Caco-2 (cell line): ENCODE results near the gene CALCOCO2. TPM values are rescaled to one million over a fixed set of nuclear protein-coding genes. Genes with fewer than 3 reads are reported as not detected.

Experiments
- Bru-seq: library from RNA; stranded (reverse); fragments of 400-500 nt; gene quantifications from one replicate; lab custom pipeline; 2021; lab: Mats Ljungman, UMichigan
- BruChase-seq, 2 experiments: library from RNA; stranded (reverse); fragments of 400-500 nt; gene quantifications; one replicate each; lab custom pipeline; 2021; lab: Mats Ljungman, UMichigan
- BruUV-seq: library from RNA; stranded (reverse); fragments of 400-500 nt; replicated peaks from 2 replicates; lab custom pipeline; 2021; lab: Mats Ljungman, UMichigan
- CTCF ChIA-PET: fragments of 300-600 bp; sonication (Branson Sonifier 250); formaldehyde crosslinking; loops from one replicate; lab custom pipeline; 2022; ENCODE audit warnings: antibody characterized with exemption; lab: Charles Lee
- POLR2A ChIA-PET: fragments of 300-600 bp; sonication (Branson Sonifier 250); formaldehyde crosslinking; loops from one replicate; lab custom pipeline; 2022; ENCODE audit warnings: antibody characterized with exemption; lab: Charles Lee
- DNase-seq, 2 experiments: peaks; one replicate each; pipeline versions ENCODE4 v3.0.0 to v3.0.0-alpha.2; 2020 to 2022
- H3K27me3 ChIP-seq: replicated peaks from 2 replicates; pipeline ENCODE4 v1.6.0; 2011; ENCODE audit warnings: low read length; ENCODE audit not compliant: control insufficient read depth, insufficient read depth
- H3K36me3 ChIP-seq: 2 replicates; pipeline ENCODE4 v1.5.1; 2011; ENCODE audit warnings: low read length; ENCODE audit not compliant: control insufficient read depth, insufficient read depth
- H3K4me1 ChIP-seq: fragments of 250-450 bp; sonication (Bioruptor Pico); 2 replicates; pipeline ENCODE4 v1.5.1; 2020; ENCODE audit warnings: mild to moderate bottlenecking
- H3K4me3 ChIP-seq: 2 replicates; pipeline ENCODE4 v1.5.1; 2011; ENCODE audit warnings: low read depth, mild to moderate bottlenecking, control low read depth, low read length
- H3K9me3 ChIP-seq: fragments of 250-450 bp; sonication (Bioruptor Pico); 2 replicates; pipeline ENCODE4 v1.5.1; 2020; ENCODE audit warnings: mild to moderate bottlenecking, moderate library complexity
- H3K27ac Mint-ChIP-seq: one replicate; pipeline ENCODE4 v1.8.0; 2022; ENCODE audit warnings: mixed read lengths; ENCODE audit not compliant: unreplicated experiment
- H3K27me3 Mint-ChIP-seq: one replicate; pipeline ENCODE4 v1.8.0; 2022; ENCODE audit warnings: mixed read lengths; ENCODE audit not compliant: insufficient read depth, unreplicated experiment
- H3K36me3 Mint-ChIP-seq: one replicate; pipeline ENCODE4 v1.8.0; 2022; ENCODE audit warnings: mild to moderate bottlenecking, mixed read lengths; ENCODE audit not compliant: insufficient read depth, unreplicated experiment
- H3K4me1 Mint-ChIP-seq: one replicate; pipeline ENCODE4 v1.8.0; 2022; ENCODE audit warnings: low read depth, mixed read lengths; ENCODE audit not compliant: unreplicated experiment
- H3K4me3 Mint-ChIP-seq: one replicate; pipeline ENCODE4 v1.8.0; 2022; ENCODE audit warnings: mild to moderate bottlenecking, moderate library complexity, mixed read lengths; ENCODE audit not compliant: unreplicated experiment
- H3K9me3 Mint-ChIP-seq: one replicate; pipeline ENCODE4 v1.8.0; 2022; ENCODE audit warnings: mixed read lengths; ENCODE audit not compliant: unreplicated experiment
- CTCF ChIP-seq, 2 experiments: fragments of 200-600 bp in 1 of 2; IDR thresholded peaks; 1 replicate in 1 of 2; 2 replicates in 1 of 2; pipeline versions ENCODE4 v1.5.1 to v1.8.0; 2011 to 2022; ENCODE audit warnings: antibody characterized with exemption in 1 of 2, control low read depth in 1 of 2, inconsistent platforms in 1 of 2, low read depth in 1 of 2, low read length in 1 of 2, mild to moderate bottlenecking in 1 of 2, moderate library complexity in 1 of 2; ENCODE audit not compliant: insufficient read depth in 1 of 2, severe bottlenecking in 1 of 2, unreplicated experiment in 1 of 2
- intact Hi-C: fragments of 100-400 bp; cut with micrococcal nuclease; formaldehyde crosslinking; loops from one replicate; pipeline ENCODE4 v1.10.0; 2022; ENCODE audit not compliant: unreplicated experiment
- long read RNA-seq: library from polyadenylated mRNA; stranded (forward); transcript quantifications from one replicate; pipeline ENCODE4 v2.0.0, GENCODE V29; 2022
- total RNA-seq: library from RNA; stranded (reverse); gene quantifications from 2 replicates; pipeline ENCODE4 v1.2.3, GENCODE V29; 2022

The CALCOCO2 gene, protein sequence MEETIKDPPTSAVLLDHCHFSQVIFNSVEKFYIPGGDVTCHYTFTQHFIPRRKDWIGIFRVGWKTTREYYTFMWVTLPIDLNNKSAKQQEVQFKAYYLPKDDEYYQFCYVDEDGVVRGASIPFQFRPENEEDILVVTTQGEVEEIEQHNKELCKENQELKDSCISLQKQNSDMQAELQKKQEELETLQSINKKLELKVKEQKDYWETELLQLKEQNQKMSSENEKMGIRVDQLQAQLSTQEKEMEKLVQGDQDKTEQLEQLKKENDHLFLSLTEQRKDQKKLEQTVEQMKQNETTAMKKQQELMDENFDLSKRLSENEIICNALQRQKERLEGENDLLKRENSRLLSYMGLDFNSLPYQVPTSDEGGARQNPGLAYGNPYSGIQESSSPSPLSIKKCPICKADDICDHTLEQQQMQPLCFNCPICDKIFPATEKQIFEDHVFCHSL
- 233 and 251 TPM in 2 replicates for total RNA-seq
- Bru-seq, nascent RNA: percentile 89 among the genes with signal in this experiment
- percentile 92 among the genes with signal in this experiment for BruChase-seq, experiment 1, labeled RNA remaining after a 2-hour chase
- BruChase-seq, experiment 2, labeled RNA remaining after a 6-hour chase: percentile 97 among the genes with signal in this experiment
- long read RNA-seq, transcript CALCOCO2-201 (13 exons, 3,682 nt): major isoform, 292 of 355 reads
- long read RNA-seq, partial matches to known transcripts: 20 of 355 reads
- long read RNA-seq, other reads (novel, unspliced or antisense): 41 of 355 reads

DNA sequence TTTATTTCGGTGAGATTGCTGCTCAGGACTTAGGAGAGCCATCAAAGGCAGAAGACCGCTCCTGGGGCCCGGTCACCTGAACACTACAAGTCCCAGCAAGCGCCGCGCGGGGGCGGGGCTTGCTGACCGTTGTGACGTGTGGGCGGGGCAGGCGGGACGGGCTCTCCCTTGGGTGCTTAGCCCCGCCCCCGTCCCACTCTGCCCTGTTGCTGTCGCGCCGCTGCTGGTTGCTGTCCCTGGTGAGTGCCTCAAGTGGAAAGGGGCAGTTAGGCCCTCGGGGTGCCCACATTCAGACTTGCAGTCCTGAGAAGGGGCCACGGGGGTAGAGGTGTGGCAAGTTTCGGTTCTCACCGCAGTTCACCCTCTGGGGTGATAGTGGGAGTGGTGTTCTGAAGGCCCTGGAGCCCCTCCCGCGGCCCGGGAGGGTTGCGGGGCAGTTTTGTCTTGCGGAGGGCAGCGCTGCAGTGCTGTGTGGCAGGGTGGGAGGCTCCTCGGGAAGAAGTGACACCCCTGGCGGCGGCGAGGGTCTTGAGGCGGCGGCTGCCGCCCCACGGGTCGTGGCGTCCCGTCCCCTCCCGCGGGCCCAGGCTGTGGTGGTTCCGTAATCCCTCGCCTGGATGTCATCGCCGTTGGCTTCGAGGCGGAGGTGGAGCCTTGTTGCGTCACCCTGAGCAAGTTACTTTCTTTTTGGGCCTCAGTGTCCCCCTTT is at the start of gene CALCOCO2:
Gene CALCOCO2, plus strand, starts transcription at position 196 of the 709 bp plus-strand sequence. CDS start 10,673 bp downstream, outside the sequence.
- peak within 1 kb of the TSS; percentile 89 for H3K4me3 ChIP-seq
- CTCF ChIA-PET: interaction anchor here (0.8 to 5.0 kb wide), 7 partner anchors 14 to 229 kb away, joined by 3 to 37 read pairs (median 6); partner anchors contain the start of gene TTLL6
- H3K36me3 Mint-ChIP-seq: peaks cover 28% of the 10 kb centered on the region
- peak within 1 kb of the TSS; percentile 99 for H3K27ac Mint-ChIP-seq
- POLR2A ChIA-PET: interaction anchor here (0.7 to 1.0 kb wide), 2 partner anchors 17 to 220 kb away, joined by 4 to 10 read pairs; no protein-coding TSS in a partner anchor
- intact Hi-C loops: loop anchor here (1.0 kb wide), 4 partner anchors 9 to 48 kb away; partner anchors contain the start of gene TTLL6
- BruUV-seq: TSS peak; percentile 82
- H3K4me3 Mint-ChIP-seq: peak within 1 kb of the TSS; percentile 99
- DNase-seq: peak; percentile 99 to 100
- H3K9me3 Mint-ChIP-seq: no peaks in the 10 kb centered on the region
- H3K9me3 ChIP-seq: no peaks in the 10 kb centered on the region
- peaks cover 10% of the 10 kb centered on the region for H3K4me1 ChIP-seq
- H3K4me1 Mint-ChIP-seq: no peaks in the 10 kb centered on the region
- TF ChIP-seq CTCF (IDR thresholded peaks at IDR 0.05; ENCODE audit: insufficient read depth in 1 of 2, low read depth in 1 of 2, low read length in 1 of 2, severe bottlenecking in 1 of 2, unreplicated experiment in 1 of 2): peak in 1 of 2 experiments; percentile 24
- no peaks in the 10 kb centered on the region for H3K27me3 Mint-ChIP-seq
- no peaks in the 10 kb centered on the region for H3K27me3 ChIP-seq
- no peaks in the 10 kb centered on the region for H3K36me3 ChIP-seq

DNA sequence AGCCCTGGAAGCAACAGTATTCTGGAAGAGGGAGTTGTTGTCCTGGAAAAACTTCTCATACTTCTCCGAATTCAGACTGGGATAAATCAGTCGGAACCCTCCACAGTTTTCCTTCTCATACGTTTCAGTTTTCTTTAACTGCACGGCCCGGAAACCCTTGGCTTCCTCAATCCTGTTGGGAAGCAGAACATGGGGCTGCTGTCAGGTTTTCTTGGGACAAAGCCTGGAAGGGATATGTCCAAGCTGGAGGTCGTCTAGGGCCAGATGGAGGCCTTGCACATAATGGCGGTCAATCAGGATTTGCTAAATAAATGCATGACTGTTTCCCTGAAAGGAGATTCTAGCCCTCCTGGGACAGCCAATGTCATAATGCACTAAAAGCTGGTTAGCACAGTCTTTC is 43.0 kb upstream of the CALCOCO2 start:
- Histone ChIP-seq H3K27me3 (no peaks in the 10 kb centered on the region), H3K36me3 (no peaks in the 10 kb centered on the region), H3K4me3 (no peak overlapping the region), H3K4me1 (peaks cover 23% of the 10 kb centered on the region), H3K9me3 (no peaks in the 10 kb centered on the region)
- no peak overlapping the region for H3K4me3 Mint-ChIP-seq
- H3K36me3 Mint-ChIP-seq: peaks cover 6% of the 10 kb centered on the region
- POLR2A ChIA-PET: no interaction called here
- CTCF ChIA-PET: interaction anchor here (2.1 to 31.3 kb wide), 4 partner anchors 62 to 116 kb away, joined by 12 to 1184 read pairs (median 124); partner anchors contain the start of genes HOXB13 and PRAC2
- H3K27me3 Mint-ChIP-seq: no peaks in the 10 kb centered on the region
- intact Hi-C loops: no loop called here
- peaks cover 21% of the 10 kb centered on the region for H3K4me1 Mint-ChIP-seq
- no peak for TF ChIP-seq CTCF (IDR thresholded peaks at IDR 0.05; ENCODE audit: insufficient read depth in 1 of 2, low read depth in 1 of 2, low read length in 1 of 2, severe bottlenecking in 1 of 2, unreplicated experiment in 1 of 2)
- no TSS peak for BruUV-seq
- H3K9me3 Mint-ChIP-seq: no peaks in the 10 kb centered on the region
- H3K27ac Mint-ChIP-seq: no peak overlapping the region
- no peak for DNase-seq
